Measurements from ENCODE around the gene PLXNA4.

The PLXNA4 gene

DNA sequence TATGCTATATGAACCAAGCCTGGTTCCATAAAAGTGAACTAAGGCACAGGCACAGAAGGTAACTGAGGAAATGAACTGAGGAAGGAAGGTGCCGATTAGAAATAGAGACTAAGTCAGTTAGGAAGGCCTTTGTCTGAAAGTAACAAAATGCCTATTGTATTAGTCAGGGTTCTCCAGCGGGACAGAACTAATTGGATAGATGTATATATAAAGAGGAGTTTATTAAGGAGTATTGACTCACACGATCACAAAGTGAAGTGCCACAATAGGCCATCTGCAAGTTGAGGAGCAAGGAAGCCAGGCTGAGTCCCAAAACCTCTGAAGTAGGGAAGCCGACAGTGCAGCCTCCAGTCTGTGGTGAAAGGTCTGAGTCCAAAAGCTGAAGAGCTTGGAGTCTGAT, 13.9 kb upstream of the PLXNA4 start:
- DNase-seq (ENCODE audit: low spot score) = no peak
- no peak for FAIRE-seq

DNA sequence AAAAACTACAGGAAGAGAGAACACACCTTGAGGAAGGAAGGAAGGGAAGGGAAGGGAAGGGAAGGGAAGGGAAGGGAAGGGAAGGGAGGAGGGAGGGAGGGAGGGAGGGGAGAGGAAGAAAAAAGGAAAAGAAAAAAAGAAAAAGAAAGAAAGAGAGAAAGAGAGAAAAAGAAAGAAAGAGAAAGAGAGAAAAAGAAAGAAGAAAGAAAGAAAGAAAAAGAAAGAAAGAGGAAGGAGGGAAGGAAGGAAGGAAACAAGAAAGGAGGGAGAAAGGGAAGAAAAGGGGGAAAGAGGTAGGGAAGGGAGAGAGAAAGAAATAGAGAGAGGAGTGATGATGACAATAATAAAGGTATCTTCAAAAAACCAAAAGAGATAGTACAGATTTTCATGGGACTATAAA, 12.3 kb upstream of the PLXNA4 start:
- FAIRE-seq (no peak), DNase-seq (ENCODE audit: low spot score) (no peak)

DNA sequence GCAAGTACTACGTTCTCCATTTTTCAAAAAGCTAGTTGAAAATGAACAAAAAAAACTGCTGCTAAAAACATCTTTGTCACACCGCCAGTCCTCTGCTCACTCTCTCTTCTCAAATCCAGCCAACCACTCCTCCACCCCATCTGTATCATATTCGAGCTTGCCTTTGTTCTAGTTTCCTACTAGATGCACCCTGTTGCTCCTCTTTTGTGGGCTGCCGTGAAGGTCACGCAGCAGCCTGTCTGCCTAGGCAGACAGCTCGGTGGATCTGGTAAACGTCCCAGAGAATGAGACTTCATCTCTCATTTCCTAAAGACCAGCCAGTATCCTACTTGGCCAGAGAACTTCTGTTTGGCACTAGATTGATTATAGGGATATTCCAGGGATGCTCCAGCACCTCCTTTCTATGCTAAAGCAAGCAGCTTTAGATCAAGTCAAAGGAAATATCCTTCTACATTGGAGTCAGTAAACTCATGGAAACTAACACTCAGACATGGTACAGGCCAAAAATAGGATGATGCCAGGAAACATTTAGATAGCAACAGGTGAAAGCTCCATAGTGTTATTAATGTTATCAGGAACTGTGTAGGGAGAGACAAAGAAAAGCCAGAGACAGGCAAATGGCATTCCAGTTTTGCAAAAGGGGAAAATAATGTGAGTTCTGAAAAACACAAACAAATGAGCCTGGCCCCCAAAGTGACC, 8.7 kb upstream of the PLXNA4 start:
- DNase-seq (ENCODE audit: low spot score) (no peak), FAIRE-seq (no peak)

DNA sequence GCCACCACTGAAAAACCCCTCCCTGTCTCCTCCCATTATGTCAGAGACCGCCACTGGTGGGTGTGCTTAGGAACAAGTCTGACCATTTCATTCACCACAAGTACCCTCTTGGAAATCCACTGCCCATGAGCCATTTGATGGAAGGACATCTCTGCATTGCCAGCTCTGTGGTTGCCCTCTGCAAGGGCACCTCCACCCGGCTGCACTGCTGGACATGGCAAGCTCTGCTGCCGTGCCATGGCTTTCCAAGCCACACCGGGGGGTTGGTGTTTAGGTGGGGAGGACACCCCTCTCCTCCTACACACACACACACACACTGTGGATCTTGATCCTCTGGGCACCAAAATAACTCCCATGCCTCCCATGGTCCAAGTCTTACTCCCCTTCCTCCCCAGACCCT, 5.2 kb upstream of the PLXNA4 start:
- DNase-seq (ENCODE audit: low spot score) (no peak), FAIRE-seq (no peak)

DNA sequence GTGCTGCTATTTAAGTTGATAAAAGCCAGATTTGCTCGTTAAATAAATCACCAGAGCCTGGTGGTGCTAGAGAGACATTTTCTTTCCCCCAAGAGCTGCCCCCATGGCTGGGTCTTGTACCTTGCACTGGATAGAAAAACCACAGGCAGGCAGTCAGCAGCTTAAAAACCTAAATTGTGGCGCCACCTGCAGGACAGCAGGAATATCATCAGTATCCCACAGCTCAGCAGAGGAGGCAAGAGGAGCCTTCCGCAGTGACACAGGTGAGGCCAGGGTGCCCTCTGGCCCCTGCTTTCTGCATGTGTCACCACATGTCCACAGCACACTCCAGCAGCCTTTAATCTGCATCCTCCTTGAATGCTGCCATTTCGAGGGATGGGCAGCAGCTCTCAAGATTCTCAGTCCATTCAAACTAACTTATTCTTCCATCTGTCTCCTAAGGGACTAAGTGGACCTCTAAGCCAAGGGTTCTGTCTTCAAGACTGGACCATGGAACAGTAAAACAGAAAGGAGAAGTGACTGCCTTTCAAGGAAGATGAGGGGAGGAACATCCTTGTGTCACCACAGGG, 4.5 kb upstream of the PLXNA4 start:
- FAIRE-seq = no peak
- peak; percentile 61 for DNase-seq (ENCODE audit: low spot score)

DNA sequence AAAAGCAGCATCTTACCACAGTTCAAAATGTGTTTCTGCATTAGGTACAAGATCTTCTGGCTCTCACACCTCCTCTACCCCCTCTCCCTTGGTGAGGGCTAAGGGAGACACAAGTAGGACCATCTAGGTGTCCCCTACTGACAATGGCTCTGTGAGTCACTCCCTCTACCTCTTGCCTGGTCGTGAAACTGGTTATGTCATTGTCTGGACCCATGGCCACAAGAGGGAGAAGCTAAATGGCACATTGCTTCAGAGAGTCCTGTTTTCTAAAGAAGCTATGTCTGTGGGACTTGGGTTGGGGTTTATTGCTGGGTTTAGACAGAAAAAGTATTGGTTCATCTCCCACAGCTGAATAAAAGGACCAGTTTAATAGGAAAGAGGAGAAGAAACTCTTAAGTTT, 4.0 kb upstream of the PLXNA4 start:
- DNase-seq (ENCODE audit: low spot score) (no peak), FAIRE-seq (no peak)

DNA sequence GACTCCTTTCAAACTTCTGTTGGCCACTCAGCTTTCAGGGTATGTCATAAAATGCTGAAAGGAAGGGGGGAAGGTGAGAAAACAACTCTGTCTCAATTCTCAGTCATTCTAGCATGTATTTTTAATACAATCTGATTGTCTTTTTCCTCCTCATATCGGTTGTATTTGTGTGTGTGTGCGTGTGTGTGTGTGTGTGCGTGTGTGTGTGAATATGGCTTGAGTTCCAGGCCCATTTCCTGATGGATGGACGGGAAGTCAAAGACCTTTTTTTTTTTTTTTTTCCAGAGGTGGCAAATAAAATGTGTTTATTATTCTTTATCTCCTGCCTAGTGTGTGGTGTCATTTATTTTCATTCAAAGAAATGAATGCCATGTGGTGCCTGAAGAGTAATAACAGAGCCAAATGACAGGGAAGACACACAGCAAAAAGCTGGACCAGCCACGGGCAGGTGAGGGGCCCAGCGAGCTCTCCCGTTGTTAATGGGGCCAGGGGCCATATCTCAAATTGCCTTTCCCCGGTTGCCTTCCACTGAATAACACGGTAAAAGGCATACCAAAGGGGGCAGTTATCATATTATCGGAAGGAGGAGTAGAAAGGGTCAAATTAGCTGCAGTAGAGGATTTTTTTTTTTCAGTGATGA, 3.1 kb upstream of the PLXNA4 start:
- FAIRE-seq = no peak
- no peak for DNase-seq (ENCODE audit: low spot score)

DNA sequence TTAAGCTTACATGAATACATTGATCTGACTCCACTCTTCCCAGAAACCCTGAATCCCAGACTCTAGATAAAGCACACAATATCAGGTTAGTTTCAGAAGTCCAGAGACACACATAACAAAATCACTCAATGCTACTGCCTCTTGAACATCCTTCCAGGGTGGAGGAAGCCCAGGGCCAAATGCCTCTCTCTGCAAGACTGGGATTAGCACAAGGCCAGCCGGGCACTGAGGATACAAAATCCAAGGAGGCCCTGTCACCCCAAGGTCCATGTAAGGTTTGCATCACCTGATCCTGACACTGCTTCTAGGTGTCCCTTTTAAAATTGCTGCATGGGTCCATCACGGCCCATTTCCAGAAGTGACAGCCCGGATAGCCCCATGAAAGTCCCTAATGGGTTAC, 2.6 kb upstream of the PLXNA4 start:
- FAIRE-seq = no peak

DNA sequence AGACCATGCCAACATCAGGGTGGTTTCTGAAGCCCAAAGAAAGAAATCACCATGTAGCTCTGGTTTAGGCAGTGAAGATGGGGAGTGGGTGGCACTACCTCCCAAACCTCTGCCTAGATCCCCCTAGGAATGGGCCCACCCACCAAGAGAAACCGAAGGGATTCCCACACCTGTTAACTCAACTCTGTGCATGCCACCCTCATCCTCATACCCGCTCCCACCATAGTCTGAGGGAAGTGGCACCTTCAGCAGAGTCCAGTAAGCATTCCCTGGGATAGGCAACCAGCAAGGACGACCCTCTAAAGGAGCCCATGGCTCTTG, 1.7 kb upstream of the PLXNA4 start:
- FAIRE-seq (no peak), DNase-seq (ENCODE audit: low spot score) (no peak)

More for the DNA sequence above, 2.6 kb upstream of the PLXNA4 start:
- DNase-seq (ENCODE audit: low spot score) = no peak

DNA sequence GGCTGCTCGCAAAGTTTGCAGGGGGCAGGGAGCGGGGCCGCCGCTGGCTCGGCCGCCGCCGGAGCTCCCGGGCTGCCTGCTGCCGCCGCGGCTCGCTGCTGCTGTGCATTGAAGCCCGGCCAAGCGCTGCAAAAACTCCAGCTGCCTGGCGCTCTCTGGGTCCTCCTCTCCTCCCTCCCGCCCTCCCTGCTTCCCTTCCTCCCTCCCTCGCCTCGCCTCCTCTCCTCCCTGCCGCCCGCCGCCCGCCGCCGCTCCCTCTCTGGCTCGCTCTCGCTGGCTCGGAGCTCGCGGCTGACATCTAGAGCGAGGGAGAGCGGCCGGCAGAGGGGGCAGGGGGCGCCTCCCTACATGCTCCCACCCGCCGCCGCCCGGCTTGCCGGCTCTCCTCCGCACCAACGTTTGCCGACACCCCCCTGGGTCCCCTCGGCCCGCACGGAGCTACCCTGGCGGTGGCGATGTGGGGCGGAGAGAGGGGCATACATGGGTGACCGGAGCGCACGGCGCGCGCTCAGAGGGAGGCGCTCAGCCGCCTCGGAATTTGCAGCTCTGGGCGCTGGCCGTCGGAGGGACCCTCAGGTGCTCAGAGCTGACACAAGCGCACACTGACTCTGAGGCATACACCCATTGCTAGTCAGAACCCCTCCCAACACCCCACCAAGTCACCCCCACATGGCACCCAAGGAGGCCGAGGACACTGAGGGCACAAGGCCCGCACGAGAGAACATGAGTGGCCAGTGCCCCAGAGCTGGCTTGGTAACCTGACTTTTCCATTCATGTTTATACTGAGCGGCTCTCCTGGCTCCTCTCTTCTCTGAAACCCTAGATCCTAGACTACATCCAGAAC, 1.2 kb upstream of the PLXNA4 start:
- DNase-seq (ENCODE audit: low spot score) (no peak), FAIRE-seq (no peak)

DNA sequence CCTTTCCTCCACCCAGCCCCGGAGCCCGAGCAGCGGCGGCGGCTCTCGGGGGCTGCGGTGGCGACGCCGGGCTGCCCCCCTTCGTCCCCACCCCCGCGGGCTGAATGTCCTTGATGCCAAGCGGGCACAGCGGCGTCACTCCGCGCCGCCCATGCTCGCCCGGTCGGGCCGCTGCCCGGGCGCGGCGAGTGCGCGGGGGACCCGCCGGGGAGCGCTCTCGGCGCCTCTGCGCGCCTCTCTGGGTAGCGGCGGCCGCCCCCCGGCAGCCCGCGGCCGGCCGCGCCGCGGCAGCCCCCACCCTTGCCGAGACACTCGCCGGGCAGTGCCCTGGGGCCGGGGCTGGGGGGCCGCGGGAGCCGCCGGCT, 433 bp upstream of the PLXNA4 start:
- no peak for DNase-seq (ENCODE audit: low spot score)
- FAIRE-seq = no peak

DNA sequence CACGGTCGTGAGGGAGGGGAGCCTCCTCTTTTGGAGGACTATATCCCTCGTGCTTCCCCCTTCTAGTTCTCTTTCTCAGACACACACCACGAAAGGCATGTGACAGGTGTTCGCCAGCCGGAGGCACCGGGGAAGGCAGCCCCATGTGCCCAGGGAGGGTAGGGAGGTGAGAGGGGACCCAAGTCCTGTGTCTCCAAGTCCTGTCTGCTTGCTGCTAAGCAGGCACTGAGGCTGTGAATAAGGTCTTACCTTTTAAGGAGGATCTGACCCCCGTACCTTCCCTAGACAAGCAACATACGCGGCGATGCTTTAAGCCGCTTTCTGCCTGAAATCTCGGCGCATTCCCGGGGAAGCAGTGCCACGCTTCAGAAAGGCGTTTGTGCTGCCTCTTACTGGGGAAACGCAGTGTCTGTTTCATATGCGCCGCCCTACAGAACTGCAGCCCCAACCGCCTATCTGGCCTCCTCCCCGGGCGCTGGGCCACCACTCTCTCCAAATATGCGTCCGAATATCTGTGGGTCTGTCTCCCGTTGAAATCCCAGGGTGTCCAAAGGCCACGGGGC, 770 bp downstream of the PLXNA4 start:
- FAIRE-seq (no peak), DNase-seq (ENCODE audit: low spot score) (no peak)

DNA sequence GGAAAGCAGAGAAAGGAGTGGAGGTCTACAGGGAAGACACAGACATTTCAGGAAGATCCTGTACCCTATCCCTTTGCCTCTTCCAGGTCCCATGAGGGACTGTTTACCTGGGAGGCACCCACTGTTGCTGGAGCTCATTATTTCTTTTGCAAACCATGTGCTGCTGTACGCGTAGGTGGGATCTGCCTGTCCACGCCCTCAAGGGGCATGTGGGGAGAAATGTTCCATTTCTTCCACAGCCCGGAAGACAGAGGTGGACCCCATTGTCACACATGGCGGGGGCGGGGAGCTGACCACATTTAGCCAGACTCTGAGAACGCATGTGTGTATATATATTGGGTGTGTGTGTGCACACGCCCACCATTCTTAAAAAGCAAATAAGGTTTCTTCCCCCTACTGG, 2.0 kb downstream of the PLXNA4 start:
- DNase-seq (ENCODE audit: low spot score) = no peak
- no peak for FAIRE-seq

DNA sequence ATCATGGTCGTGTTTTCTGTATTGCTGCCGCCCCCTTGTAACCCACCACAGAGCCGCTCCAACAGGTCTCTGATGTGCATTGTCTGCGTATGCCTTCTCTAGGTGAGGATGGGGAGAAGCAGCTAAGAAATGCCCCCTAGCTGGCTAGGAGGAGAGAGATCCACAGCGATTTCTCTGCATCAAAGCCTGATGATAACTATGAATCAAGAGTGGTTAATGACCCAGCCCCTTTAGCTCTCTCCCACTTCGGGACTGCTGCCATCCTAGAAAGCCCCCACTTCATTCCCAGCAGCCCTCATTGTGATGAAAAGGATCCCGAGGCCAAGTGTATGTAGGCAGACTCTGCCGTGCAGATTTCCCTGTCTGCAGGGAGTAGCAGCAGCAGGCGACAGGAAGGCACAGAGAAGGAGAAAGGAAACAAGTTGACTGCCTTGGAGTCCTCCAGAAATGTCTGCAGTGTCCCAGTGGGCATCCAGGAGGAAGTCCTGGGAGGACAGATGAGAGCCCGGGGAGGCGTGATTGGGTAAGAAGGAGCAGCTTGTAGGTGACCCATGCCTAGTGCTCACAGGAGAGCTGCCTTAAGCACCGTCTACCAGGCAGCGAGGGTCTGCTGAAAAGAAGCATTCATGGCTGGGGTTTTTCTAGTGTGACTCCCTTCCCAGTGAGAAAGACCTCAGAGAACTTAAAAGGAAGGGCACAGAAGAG, 2.9 kb downstream of the PLXNA4 start:
- no peak for FAIRE-seq

DNA sequence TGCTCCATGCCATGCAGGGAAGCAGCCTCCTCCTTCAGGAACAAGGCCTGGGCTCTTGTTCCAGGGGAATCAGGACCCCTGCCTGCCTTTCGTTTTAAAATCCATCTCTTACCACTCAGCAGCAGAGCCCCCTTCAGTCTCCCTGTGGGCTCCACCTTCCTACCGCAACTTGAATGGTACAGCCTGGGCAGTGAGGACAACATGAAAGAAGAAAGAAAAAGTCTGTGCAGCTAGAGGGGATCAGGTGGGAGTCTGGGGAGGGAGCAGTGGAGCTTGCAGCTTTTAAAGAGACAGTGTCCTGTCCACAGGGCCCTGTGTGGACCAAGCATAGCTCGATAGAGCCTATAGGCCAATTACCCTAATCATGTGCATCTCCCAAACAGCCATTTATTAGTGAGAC, 3.7 kb downstream of the PLXNA4 start:
- FAIRE-seq (no peak), DNase-seq (ENCODE audit: low spot score) (no peak)

More for the DNA sequence above, 2.9 kb downstream of the PLXNA4 start:
- DNase-seq (ENCODE audit: low spot score) = no peak

DNA sequence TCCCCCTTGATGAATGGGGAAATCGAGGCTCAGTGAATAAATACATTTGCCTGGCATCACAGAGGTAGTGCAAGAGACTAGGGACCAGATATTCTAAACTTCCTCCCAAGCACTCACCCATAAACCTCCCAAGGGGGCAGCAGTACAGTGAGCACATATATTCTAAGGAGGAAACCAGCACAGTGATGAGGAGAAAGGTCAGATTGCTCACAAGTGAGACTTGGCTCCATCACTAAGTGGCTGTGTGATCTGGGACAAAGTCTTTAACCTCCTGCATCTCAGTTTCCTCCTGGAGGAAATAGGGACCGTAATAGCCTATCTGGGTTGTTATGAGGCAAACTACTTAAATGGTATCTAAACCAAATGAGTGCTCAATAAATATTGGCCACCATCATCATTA, 4.3 kb downstream of the PLXNA4 start:
- FAIRE-seq (no peak), DNase-seq (ENCODE audit: low spot score) (no peak)

DNA sequence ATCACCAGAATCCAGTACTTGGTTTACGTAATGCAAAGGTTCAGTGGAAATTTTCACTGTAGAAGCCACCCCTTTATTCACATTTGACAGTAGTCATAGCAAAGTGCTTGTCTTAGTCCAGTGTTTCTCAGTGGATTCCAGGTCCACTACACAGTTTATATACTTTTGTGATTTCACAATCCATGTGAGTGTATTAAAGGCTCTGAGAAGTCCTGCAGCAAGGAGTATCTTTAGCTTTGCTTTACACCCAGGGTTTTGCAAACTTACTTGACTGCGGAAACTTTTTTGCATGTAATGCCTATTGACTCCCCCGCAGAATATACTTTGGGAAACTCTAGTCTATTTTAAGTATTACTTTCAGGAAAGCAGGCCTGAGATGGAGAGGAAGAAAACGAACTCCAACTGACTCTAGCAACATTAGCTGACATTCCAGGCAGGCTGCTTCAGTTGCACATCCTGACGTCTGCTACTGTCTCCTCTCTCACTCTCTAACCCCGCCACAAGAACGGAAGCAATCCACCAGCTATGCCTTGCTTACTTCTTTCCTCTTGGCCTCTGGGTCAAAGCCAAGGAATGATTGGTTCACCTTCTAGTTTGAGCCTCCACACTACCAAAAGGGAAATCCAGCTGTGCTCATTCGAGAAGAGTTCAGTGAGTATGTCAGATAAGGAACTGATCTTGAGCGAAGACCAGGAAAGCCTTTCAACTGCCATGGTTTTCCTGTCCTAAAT, 6.2 kb downstream of the PLXNA4 start:
- FAIRE-seq (no peak), DNase-seq (ENCODE audit: low spot score) (no peak)

DNA sequence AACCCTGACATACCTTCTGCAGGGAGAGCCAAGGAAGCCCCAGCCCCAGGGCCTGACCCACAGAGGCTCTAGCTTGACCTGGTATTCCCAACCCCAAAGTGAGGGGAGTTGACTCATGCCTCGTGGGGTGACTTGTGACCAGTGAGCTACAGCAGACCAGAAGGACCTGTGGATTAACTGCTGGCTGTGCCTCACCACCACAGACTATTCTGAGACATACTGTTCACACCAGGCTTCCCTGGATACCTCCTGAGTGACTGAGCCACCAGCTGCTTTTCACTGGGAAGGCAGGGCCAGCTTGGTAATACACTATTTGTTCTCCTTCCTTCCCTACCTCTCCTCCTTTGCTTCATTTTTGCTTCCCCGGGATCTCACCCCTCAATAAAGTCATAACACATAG, 7.3 kb downstream of the PLXNA4 start:
- no peak for FAIRE-seq
- DNase-seq (ENCODE audit: low spot score) = no peak

DNA sequence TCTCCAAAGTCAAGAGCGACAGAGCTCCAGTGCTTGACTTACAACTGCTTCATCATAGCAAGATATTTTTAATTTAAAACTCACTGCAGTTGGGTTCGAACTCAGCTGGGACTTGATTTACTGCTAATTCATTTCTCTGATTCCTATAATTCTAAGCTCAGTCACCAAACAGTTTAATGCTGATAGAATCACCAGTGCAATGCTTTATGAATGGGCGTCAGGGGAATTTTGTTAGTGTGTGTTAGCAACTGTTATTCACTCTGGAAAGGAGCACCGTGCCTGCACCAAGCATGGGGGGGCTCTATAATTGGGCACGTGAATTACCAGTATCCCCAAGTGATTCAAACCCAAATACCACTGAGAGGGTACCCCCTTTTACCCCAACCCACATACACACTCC, 10.4 kb downstream of the PLXNA4 start:
- DNase-seq (ENCODE audit: low spot score) (no peak), FAIRE-seq (no peak)

DNA sequence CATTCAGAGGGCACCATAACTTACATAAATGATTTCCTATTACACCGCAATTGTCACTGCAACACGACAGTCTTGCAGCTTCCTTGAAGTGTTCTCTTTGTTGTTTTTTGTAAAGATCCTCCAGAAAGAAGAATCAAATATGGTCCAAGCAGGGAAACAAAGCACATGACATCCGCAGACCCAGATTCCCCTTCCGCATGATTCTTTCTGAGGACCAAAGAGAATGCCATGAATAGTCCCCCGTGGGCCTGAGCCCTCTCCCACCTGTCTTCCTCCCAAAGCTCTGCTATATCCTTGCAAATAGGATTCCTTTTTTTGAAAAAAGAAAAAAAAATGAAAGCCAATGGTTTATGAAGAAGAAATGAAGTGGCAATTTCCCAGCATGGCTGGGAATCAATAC, 10.8 kb downstream of the PLXNA4 start:
- FAIRE-seq (no peak), DNase-seq (ENCODE audit: low spot score) (no peak)

DNA sequence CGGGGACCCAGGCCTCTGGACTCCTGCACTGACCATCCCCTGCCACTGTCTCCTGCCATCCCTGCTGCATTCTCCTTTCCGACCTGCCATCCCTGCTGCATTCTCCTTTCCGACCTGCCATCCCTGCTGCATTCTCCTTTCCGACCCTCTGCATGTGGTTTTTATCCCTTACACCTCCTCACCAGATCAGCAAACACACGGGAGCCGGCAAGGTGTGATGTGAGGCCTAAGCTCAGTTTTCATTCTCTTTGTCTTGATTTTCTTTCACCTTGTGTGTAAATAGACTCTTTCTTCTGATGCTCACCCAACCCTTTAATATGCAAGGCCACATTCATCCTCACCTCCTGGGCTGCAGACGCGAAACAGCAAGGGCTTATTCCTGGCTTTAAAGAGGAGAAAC, 11.4 kb downstream of the PLXNA4 start:
- DNase-seq (ENCODE audit: low spot score) = no peak
- FAIRE-seq = no peak

Measured in RCC 7860 (cell line).